GM12872 (cell line): Measurements from ENCODE around the gene RGS4.

Experiments used
- TF ChIP-seq, protein P1 (sequence below): IDR thresholded peaks from 3 replicates; pipeline ENCODE4 v1.5.1; 2011; ENCODE audit warnings: low read depth, mild to moderate bottlenecking, low read length, moderate library complexity; ENCODE audit not compliant: insufficient read depth

The RGS4 gene

DNA sequence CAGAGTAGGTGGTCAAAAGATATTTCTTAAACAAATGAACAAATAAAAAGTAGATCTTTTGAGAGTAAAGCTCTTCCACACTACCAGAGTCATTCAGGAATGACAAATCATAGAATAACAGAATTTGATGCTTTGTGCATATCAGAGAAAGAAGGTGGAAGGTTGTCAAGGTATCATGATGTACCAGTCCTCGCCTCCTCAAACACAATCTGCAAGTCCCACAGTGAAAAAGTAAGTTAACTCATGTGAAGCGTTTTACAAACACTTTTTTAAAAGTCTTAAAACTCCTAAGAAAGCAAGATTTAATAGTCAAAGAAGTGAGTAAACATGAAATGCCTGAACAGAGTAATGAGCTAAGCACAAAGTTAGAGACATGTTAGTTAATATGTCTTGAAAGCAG lies 2.5 kb upstream of the RGS4 start:
- TF ChIP-seq, protein P1, sequence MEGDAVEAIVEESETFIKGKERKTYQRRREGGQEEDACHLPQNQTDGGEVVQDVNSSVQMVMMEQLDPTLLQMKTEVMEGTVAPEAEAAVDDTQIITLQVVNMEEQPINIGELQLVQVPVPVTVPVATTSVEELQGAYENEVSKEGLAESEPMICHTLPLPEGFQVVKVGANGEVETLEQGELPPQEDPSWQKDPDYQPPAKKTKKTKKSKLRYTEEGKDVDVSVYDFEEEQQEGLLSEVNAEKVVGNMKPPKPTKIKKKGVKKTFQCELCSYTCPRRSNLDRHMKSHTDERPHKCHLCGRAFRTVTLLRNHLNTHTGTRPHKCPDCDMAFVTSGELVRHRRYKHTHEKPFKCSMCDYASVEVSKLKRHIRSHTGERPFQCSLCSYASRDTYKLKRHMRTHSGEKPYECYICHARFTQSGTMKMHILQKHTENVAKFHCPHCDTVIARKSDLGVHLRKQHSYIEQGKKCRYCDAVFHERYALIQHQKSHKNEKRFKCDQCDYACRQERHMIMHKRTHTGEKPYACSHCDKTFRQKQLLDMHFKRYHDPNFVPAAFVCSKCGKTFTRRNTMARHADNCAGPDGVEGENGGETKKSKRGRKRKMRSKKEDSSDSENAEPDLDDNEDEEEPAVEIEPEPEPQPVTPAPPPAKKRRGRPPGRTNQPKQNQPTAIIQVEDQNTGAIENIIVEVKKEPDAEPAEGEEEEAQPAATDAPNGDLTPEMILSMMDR = no peak

DNA sequence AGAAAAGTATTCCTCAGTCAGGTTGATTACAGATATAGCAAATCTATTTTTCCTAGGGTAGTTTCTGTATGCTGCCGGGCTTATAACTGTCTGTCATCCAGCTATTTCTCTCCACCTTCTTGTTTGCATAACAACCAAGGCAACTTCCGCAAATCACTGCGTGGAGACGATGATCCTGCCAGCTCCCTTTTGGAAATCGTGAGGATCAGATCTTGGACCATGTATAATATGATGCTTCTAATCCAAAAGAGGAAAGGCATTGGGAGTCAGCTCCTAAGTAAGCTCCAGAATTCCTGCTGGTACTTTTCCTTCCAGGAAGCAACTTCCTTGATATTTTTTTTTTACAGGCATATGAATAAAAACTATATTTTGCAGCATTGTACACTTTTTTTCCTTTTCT lies 445 bp upstream of the RGS4 start:
- TF ChIP-seq, protein P1 = no peak

DNA sequence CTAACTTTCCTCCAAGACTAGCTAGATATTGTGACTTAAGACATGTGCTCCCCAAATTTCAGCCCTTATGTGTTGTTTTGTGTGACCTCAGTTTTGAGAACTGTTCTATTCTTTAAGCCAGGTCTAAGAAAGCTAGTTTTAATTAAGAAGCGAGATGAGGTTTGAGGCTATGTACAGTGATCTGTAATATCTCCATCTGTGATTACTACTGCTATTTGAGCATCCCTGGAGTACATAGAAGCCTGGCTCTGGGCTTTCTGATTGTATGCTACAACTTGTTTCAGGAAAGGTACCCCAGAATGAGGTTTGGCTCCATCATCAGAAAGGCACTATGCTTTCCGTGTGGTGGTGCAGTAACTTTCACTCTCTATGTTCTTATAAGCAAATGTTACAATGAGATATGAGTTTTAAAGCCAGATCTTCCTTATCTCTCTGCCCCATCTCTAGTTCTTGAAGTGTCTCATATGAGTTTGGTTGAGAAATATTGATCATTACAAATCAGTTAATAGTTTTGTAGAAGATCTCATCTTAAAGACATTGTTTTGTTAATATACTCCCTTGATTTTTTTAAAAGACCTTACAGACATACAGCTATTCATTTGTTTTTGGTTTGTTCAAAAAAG lies 605 bp downstream of the RGS4 start:
- TF ChIP-seq, protein P1 = no peak

DNA sequence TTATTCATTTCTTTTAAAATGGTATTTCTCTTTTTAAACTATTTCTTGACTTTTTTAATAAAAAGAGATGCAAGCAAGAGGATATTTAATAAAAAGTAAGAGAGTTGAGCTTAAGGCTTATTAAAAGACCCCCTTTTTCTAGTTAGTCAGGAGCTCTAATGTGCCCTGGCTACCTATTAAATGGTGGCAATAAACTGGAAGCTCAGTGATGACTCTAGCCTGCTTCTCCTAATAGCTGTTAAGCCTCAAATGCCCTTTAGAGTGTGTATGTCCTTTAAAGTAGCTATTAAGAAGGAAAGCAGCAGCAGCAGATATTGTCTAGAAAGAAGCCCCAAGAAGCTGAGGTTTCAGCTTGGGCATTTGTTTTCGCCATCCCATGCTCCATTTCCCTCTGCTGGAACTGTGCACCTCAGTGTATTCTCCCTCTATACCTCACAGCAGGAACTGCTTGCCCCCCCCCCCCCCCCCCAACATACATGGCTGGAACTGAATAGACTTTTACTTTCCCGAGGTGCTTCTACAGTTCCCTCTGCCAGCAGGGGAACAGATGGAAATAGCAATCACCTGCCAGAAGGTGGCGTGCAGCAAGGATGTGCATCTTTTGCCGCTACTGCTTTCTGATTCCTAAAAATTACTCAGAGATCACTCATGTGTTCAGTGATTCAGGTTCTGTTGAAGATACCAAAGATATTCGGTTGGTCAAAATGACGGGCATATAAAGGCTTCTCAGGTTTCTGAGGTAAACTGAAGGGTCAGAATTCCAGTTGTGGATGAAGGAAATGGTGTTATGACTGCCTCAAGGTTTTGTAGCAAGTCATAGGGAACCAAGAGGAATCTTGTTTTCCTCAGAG lies 2.5 kb downstream of the RGS4 start:
- TF ChIP-seq, protein P1 = peak; percentile 77

DNA sequence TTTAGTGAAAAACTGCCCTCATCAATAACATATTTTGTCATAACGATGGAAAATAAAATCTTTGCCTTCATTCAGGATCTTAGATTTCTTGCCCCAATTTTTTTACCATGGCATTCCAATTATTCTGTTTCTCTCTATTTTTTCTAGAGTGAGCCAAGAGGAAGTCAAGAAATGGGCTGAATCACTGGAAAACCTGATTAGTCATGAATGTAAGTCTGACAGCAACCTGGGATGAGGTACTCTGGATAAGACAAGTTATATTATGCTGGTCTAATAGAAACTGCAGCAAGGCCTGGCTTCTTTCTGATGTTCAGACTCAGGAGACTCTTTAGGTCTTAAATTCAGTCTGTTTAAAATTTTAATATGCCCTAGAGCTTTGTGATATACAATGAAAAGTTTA lies 3.5 kb downstream of the RGS4 start:
- TF ChIP-seq, protein P1 = no peak

DNA sequence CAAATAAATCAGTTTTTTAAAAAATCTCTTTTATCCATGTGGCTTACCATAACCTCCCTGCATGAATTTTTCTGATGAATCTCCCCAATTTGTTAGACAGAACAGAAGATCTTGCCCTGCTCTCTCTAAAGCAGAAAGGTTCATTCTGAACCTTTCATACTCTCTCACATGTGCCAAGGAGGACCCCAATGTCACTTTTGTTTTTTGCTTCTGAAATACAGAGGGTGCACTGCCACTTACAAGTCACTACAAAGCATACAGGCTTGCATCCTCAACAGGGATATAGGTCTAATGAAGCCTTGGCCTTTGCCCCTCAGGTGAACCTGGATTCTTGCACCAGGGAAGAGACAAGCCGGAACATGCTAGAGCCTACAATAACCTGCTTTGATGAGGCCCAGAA lies 4.8 kb downstream of the RGS4 start:
- TF ChIP-seq, protein P1 = no peak

DNA sequence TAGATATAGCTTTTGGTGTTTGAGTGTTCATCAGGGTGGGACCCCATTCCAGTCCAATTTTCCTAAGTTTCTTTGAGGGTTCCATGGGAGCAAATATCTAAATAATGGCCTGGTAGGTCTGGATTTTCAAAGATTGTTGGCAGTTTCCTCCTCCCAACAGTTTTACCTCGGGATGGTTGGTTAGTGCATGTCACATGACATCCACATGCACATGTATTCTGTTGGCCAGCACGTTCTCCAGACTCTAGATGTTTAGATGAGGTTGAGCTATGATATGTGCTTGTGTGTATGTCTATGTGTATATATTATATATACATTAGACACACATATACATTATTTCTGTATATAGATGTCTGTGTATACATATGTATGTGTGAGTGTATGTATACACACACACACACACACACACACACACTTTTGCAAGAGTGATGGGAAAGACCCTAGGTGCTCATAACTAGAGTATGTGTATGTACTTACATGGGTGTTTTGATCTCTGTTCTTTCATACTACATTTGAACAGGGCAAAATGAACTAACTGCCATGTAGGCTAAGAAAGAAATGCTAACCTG lies 5.6 kb downstream of the RGS4 start:
- TF ChIP-seq, protein P1 = no peak
